Neuronal stem cell (in vitro differentiated cells): ENCODE measurements around the gene MAS1.

Experiments used
- DNase-seq: peaks from one replicate; pipeline ENCODE4 v3.0.0-alpha.2; 2013; ENCODE audit warnings: low spot score
- H2AFZ ChIP-seq: one replicate; pipeline ENCODE4 v1.6.1; 2013; ENCODE audit warnings: mild to moderate bottlenecking, low read length, inconsistent platforms
- H2AK5ac ChIP-seq: 2 replicates; pipeline ENCODE4 v1.6.1; 2013; ENCODE audit warnings: low read depth, mild to moderate bottlenecking, inconsistent platforms, low read length, moderate library complexity, mixed read lengths
- H2BK120ac ChIP-seq: 2 replicates; pipeline ENCODE4 v1.6.1; 2013; ENCODE audit warnings: low read depth, mild to moderate bottlenecking, inconsistent platforms, low read length, moderate library complexity, mixed read lengths
- H2BK12ac ChIP-seq: one replicate; pipeline ENCODE4 v1.6.1; 2013; ENCODE audit warnings: low read length, inconsistent platforms
- H2BK15ac ChIP-seq: 2 replicates; pipeline ENCODE4 v1.6.1; 2013; ENCODE audit warnings: mild to moderate bottlenecking, low read length, inconsistent platforms, mixed read lengths
- H2BK5ac ChIP-seq: one replicate; pipeline ENCODE4 v1.6.1; 2013; ENCODE audit warnings: inconsistent platforms, mild to moderate bottlenecking, low read length, moderate library complexity
- H3K14ac ChIP-seq: one replicate; pipeline ENCODE4 v1.6.1; 2013; ENCODE audit warnings: low read length, inconsistent platforms
- H3K18ac ChIP-seq: 2 replicates; pipeline ENCODE4 v1.6.1; 2013; ENCODE audit warnings: low read length, inconsistent platforms
- H3K23ac ChIP-seq: 2 replicates; pipeline ENCODE4 v1.6.1; 2013; ENCODE audit warnings: low read depth, mild to moderate bottlenecking, mixed read lengths, low read length, inconsistent platforms; ENCODE audit not compliant: poor library complexity
- H3K27ac ChIP-seq: replicated peaks from 3 replicates; pipeline ENCODE4 v1.5.1; 2013; ENCODE audit warnings: low read length, inconsistent platforms
- H3K27me3 ChIP-seq, 3 experiments: 2 replicates each; pipeline ENCODE4 v1.6.1; 2013; ENCODE audit warnings: low read length in 3 of 3, mild to moderate bottlenecking in 2 of 3, inconsistent platforms in 1 of 3, low read depth in 1 of 3, mixed read lengths in 1 of 3, moderate library complexity in 1 of 3; ENCODE audit not compliant: control insufficient read depth in 3 of 3, insufficient read depth in 3 of 3
- H3K36me3 ChIP-seq, 2 donors: replicated peaks in 1 of 2; 2 replicates each; pipeline ENCODE4 v1.6.1; 2013; ENCODE audit warnings: low read length in 2 of 2; ENCODE audit not compliant: control insufficient read depth in 2 of 2, insufficient read depth in 2 of 2
- H3K4ac ChIP-seq: 2 replicates; pipeline ENCODE4 v1.6.1; 2013; ENCODE audit warnings: inconsistent platforms, mild to moderate bottlenecking, low read length, moderate library complexity
- H3K4me1 ChIP-seq, 2 donors: 1 replicate in 1 of 2; 2 replicates in 1 of 2; pipeline ENCODE4 v1.6.1; 2013; ENCODE audit warnings: low read length in 2 of 2, low read depth in 1 of 2; ENCODE audit not compliant: control insufficient read depth in 2 of 2, insufficient read depth in 1 of 2
- H3K4me2 ChIP-seq: one replicate; pipeline ENCODE4 v1.6.1; 2013; ENCODE audit warnings: mild to moderate bottlenecking, low read length, inconsistent platforms; ENCODE audit not compliant: insufficient read depth, poor library complexity, severe bottlenecking
- H3K4me3 ChIP-seq, 2 donors: 2 replicates each; pipeline ENCODE4 v1.5.1; 2013; ENCODE audit warnings: low read length in 2 of 2, mild to moderate bottlenecking in 2 of 2, inconsistent platforms in 1 of 2, moderate library complexity in 1 of 2
- H3K79me1 ChIP-seq: one replicate; pipeline ENCODE4 v1.6.1; 2013; ENCODE audit warnings: low read depth, mild to moderate bottlenecking, inconsistent platforms, low read length, moderate library complexity
- H3K9ac ChIP-seq: one replicate; pipeline ENCODE4 v1.6.1; 2013; ENCODE audit warnings: mild to moderate bottlenecking, low read depth, low read length, inconsistent platforms; ENCODE audit not compliant: poor library complexity
- H3K9me3 ChIP-seq, 2 donors: replicated peaks in 1 of 2; 2 replicates each; pipeline versions ENCODE3 to v1.6.1; 2013; ENCODE audit warnings: low read length in 2 of 2, mild to moderate bottlenecking in 2 of 2, inconsistent platforms in 1 of 2, low read depth in 1 of 2, mixed read lengths in 1 of 2, moderate library complexity in 1 of 2; ENCODE audit not compliant: control insufficient read depth in 2 of 2, insufficient read depth in 1 of 2
- H4K8ac ChIP-seq: one replicate; pipeline ENCODE4 v1.6.1; 2013; ENCODE audit warnings: low read depth, mild to moderate bottlenecking, inconsistent platforms, low read length, moderate library complexity
- H4K91ac ChIP-seq: one replicate; pipeline ENCODE4 v1.6.1; 2013; ENCODE audit warnings: low read length, low read depth, mild to moderate bottlenecking, inconsistent platforms; ENCODE audit not compliant: poor library complexity
- WGBS, 2 donors: extraction: QIAGEN DNeasy Blood & Tissue Kit; methylation state at CpG; one replicate each; pipeline ENCODE4 v1.1.7; 2013; ENCODE audit warnings: missing lambda C conversion rate in 2 of 2, mixed read lengths in 1 of 2; ENCODE audit not compliant: insufficient read length in 2 of 2, insufficient replicate concordance in 1 of 2; ENCODE audit errors: extremely low coverage in 2 of 2; 5-methylcytosine and 5-hydroxymethylcytosine counted together

MAS1 gene

DNA sequence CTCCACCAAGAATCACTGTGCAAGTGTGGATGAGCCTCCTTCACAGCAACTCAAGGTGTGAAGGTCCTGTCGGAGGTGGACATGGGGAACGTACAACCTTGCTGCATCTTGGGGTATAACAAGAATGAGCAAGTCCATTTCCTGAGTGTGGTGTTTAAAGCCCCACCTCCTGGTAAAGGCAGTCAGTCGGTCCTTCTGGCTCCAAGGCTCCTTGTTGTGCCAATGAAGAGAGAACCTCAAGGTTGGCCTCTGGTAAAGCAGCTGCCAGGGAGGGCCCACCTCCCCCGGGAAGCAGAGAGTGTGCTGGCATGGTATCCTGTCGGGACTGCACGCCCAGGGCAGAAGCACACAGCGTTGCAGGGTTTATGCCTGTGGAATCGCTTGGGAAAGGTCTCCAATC lies 12.4 kb upstream of the MAS1 start:
- H3K79me1 ChIP-seq = no peaks in the 10 kb centered on the region
- no peak overlapping the region for H3K27ac ChIP-seq
- H2BK5ac ChIP-seq = no peak overlapping the region
- H3K14ac ChIP-seq = no peak overlapping the region
- H2AK5ac ChIP-seq = no peak overlapping the region
- no peak overlapping the region for H3K4me2 ChIP-seq
- WGBS, 2 donors = no CpG with 5 or more reads among the region's 8 CpGs
- H3K36me3 ChIP-seq = no peaks in the 10 kb centered on the region
- peaks cover 0 to 2% of the 10 kb centered on the region in 2 donors for H3K4me1 ChIP-seq
- no peaks in the 10 kb centered on the region for H3K27me3 ChIP-seq
- H2BK120ac ChIP-seq = no peak overlapping the region
- H3K23ac ChIP-seq = no peak overlapping the region
- no peak overlapping the region for H3K18ac ChIP-seq
- H3K9ac ChIP-seq = no peak overlapping the region
- no peaks in the 10 kb centered on the region for H3K9me3 ChIP-seq
- no peak overlapping the region for H4K8ac ChIP-seq
- no peak for DNase-seq
- H2BK15ac ChIP-seq = no peak overlapping the region
- no peak overlapping the region for H2BK12ac ChIP-seq
- H3K4ac ChIP-seq = no peak overlapping the region
- no peak overlapping the region for H4K91ac ChIP-seq
- H2AFZ ChIP-seq = no peak overlapping the region
- H3K4me3 ChIP-seq = peak overlapping the region in 1 of 2 donors; percentile 35

DNA sequence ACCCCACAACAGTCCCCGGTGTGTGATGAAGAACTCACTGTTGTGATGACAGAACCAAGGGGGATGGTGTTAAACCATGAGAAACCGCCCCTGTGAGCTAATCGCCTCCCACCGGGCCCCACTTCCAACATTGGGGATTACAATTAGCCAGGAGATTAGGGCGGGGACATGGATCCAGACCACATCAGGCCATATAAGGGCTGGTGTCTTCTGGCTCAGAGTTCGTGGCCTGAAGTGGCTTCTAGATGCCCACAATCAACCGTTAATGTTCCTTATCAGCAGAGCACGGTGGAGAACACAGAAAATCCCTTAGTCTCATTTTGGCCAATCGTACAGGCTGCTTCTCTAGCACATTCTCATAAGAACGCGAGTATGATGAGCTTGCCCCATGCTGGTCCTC lies 10.9 kb upstream of the MAS1 start:
- Histone ChIP-seq H3K4me1 (peaks cover 0 to 2% of the 10 kb centered on the region in 2 donors), H2BK120ac (no peak overlapping the region), H2BK15ac (no peak overlapping the region), H2AFZ (no peak overlapping the region), H3K27me3 (no peaks in the 10 kb centered on the region), H2AK5ac (no peak overlapping the region), H3K79me1 (no peaks in the 10 kb centered on the region), H4K91ac (no peak overlapping the region), H3K36me3 (no peaks in the 10 kb centered on the region), H3K14ac (no peak overlapping the region), H3K27ac (no peak overlapping the region), H2BK12ac (no peak overlapping the region), H2BK5ac (no peak overlapping the region), H3K4me3 (no peak overlapping the region), H3K9ac (no peak overlapping the region), H3K4me2 (no peak overlapping the region), H3K4ac (no peak overlapping the region), H3K9me3 (no peaks in the 10 kb centered on the region), H3K18ac (no peak overlapping the region), H4K8ac (no peak overlapping the region), H3K23ac (no peak overlapping the region)
- no CpG with 5 or more reads among the region's 11 CpGs for WGBS, 2 donors
- DNase-seq = no peak

DNA sequence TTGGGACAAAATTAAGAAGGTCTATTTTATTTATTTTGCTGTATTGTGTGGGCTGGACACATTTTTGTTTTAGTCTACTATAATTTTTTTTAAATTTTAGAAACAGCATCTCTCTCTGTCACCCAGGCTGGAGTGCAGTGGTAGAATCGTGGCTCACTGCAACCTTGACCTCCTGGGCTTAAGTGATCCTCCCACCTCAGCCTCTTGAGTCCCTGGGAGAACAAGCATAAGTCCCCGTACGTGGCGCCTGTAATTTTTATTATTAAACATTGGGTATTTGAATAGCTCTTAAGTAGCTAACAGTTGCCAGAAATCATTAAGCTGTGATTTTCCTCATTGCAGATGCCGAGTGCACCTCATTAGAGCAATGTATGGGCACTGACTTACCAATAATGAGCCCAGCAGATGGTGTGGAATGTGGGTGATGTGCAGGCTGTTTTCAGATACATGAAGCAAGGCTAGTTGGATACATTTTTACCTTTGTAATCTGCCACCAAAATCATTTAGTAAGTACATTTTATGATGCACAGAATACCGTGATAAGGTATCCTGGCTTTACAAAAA lies 10.3 kb upstream of the MAS1 start:
- Histone ChIP-seq H3K79me1 (no peaks in the 10 kb centered on the region), H2BK5ac (no peak overlapping the region), H3K4me2 (no peak overlapping the region), H3K4ac (no peak overlapping the region), H2BK12ac (no peak overlapping the region), H3K9me3 (no peaks in the 10 kb centered on the region), H3K9ac (no peak overlapping the region), H2BK120ac (no peak overlapping the region), H2BK15ac (no peak overlapping the region), H3K18ac (no peak overlapping the region), H2AK5ac (no peak overlapping the region), H2AFZ (no peak overlapping the region), H3K4me3 (no peak overlapping the region), H3K36me3 (no peaks in the 10 kb centered on the region), H3K27me3 (no peaks in the 10 kb centered on the region), H4K8ac (no peak overlapping the region), H4K91ac (no peak overlapping the region), H3K23ac (no peak overlapping the region), H3K27ac (no peak overlapping the region), H3K4me1 (no peaks in the 10 kb centered on the region), H3K14ac (no peak overlapping the region)
- no CpG with 5 or more reads among the region's 6 CpGs for WGBS, 2 donors
- DNase-seq = no peak

DNA sequence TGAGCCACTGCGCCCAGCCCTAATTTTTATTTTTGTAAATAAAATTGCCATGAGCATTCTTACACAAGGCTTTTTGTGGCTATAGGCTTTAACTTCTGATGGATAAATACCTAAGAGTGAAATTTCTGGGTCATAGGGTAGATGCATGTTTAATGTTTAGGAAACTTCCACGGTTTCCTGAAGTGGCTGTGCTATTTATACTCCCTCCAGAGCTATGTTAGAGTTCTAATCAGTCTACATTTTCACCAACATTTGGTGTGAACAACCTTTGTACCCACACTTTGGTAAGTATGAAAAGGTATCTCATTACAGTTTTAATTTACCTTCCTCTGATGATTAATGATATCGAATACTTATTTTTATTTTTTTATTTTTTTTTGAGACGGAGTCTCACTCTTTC lies 6.1 kb upstream of the MAS1 start:
- Histone ChIP-seq H3K9ac (no peak overlapping the region), H2BK12ac (no peak overlapping the region), H4K8ac (no peak overlapping the region), H3K4me3 (no peak overlapping the region), H3K9me3 (no peaks in the 10 kb centered on the region), H3K4me1 (peaks cover 0 to 1% of the 10 kb centered on the region in 2 donors), H3K27ac (no peak overlapping the region), H3K79me1 (no peaks in the 10 kb centered on the region), H2BK15ac (no peak overlapping the region), H3K4ac (no peak overlapping the region), H3K4me2 (no peak overlapping the region), H2BK5ac (no peak overlapping the region), H2AFZ (no peak overlapping the region), H4K91ac (no peak overlapping the region), H3K27me3 (peaks cover 0 to 24% (median 0%) of the 10 kb centered on the region in 3 experiments), H2AK5ac (no peak overlapping the region), H2BK120ac (no peak overlapping the region), H3K14ac (no peak overlapping the region), H3K18ac (no peak overlapping the region), H3K36me3 (no peaks in the 10 kb centered on the region), H3K23ac (no peak overlapping the region)
- DNase-seq = no peak
- no CpG with 5 or more reads among the region's 4 CpGs for WGBS, 2 donors
